ENCODE measurements around the gene SPATA20.

SPATA20 gene

DNA sequence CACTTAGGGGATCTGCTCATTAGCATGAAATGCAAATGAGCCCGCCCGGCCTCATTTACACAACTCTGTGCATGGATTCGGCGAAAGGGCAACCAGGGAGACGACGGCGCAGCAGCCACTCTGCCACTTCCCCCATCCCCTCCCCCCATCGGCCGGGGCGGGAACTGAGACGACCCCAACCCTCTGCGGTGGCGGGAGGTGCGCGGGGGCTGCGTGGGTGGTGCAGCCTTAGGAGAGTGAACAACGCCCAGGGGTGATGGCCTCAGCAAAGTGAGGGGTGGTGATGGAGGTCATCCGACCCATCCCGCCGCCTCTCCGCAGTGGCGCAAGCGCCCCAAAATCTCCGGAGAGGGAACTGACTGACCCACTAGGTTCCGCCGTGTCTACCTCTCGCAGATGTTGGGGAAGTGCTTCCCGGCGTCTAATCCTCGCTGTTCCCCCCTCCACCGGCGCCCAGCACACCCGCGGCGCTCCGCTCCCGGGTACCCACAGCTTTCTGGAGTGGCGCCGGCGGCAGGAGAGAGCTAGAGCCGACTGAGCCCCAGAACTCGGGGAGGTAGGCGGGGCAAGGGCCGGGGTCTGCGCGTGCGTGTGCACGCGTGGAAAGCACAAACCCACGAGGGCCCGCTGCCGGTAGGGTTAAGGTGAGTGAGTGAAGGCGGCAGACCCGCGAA, 12.1 kb downstream of the SPATA20 start:
- no peak for ATAC-seq

GRCh38 chr17:50559674-50560184, 12.8 kb downstream of the SPATA20 start:
- peak; percentile 28 for ATAC-seq
- DNase-seq = peak; percentile 53

More for the DNA sequence above, 12.1 kb downstream of the SPATA20 start:
- peak; percentile 49 for DNase-seq

DNA sequence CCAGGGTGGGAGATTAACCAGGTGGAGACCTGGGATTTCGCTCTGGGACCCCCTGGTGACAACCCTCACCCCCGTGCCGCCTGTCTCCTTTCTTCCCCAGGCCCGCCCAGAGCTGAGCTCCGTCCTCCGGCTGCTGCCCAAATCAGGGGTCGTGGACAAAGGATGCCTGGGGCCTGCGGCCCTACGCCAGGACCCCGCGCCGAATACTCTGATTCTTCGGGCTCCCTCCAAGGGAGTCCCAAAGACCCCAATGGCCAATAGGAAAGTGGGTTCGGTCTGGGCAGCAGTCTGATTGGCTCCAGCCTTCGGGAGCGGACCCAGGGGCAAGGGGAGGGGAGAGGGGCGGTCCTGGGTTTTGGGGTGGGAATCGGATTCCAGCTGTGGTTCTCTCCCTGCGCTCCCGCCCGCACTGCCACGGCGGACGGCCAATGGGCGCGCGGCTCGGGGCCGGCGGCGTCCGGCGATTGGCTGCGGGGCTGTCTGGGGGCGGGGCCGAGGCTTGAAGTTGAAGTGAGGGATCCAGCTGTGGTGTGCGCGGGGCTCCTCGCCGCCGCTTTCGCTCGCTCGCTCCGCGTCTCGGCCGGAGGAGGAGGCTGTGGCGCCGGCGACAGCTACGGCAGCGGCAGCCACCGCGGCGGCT, 13.3 kb downstream of the SPATA20 start, which contains the start of gene CACNA1G:
Gene CACNA1G (plus strand): TSS at position 531 of the 640 bp plus-strand sequence. CDS start 745 bp downstream, outside the sequence.
- ATAC-seq (peak; percentile 88), DNase-seq (peak; percentile 92)

DNA sequence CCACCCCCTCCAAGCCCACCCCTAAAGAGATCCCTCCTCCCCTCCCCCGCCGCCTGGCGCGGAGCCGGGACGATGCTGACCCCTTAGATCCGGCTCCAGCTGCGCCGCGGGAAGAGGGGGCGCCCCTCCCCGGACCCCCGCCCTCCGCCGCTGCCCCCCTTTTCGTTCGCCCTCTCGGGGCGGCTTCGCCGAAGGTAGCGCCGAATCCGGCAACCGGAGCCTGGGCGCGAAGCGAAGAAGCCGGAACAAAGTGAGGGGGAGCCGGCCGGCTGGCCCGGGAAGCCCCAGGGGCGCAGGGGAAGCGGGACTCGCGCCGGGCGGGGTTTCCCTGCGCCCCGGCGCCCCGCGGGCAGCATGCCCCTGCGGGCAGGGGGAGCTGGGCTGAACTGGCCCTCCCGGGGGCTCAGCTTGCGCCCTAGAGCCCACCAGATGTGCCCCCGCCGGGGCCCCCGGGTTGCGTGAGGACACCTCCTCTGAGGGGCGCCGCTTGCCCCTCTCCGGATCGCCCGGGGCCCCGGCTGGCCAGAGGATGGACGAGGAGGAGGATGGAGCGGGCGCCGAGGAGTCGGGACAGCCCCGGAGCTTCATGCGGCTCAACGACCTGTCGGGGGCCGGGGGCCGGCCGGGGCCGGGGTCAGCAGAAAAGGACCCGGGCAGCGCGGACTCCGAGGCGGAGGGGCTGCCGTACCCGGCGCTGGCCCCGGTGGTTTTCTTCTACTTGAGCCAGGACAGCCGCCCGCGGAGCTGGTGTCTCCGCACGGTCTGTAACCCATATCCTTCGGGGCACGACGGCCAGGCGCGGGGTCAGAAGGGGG, 14.2 kb downstream of the SPATA20 start:
- ATAC-seq (no peak), DNase-seq (no peak)

GRCh38 chr17:50561746-50562141, 14.8 kb downstream of the SPATA20 start:
- no peak for ATAC-seq
- DNase-seq = no peak

DNA sequence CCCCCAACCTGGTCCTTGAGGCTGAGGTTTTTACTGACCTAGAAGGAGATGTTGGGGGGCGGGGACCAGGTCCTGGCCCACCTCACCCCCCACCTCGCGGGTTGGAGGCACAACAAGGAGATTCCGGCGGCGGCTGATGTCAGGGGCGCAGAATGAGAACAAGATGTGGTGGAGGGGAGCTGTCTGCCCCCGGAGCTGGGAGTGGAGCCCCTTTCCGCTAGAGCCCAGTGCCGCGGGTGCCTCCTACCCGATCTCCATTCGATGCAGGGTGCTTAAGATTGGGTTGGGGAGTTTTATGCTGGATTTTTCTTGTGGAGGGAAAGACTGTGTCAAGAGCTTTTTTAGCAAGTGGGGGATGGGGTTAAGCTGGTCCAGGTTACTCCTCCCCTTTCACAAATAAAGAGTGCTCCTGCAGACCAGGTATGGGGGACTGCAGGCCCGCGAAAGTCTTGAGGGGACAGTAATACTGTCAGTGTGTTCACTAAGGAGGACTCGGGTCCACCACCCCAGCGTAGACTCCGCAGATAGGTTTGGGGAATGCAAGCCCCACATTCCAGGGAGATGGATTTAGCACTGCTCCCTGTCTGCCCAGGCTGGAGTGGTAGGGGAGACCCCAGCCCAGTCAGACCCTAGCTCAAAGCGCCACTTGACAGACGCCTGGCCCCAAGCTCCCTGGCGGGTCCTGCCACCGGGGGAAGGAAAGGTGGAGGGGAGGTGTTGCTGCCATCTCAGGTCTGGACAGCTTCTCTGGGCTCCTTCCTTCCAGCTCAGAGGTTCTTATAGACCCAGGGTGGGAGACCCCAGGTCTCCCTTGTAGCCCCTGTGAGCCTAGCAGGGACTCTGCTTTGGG, 15.5 kb downstream of the SPATA20 start:
- ATAC-seq (no peak), DNase-seq (peak; percentile 31)

DNA sequence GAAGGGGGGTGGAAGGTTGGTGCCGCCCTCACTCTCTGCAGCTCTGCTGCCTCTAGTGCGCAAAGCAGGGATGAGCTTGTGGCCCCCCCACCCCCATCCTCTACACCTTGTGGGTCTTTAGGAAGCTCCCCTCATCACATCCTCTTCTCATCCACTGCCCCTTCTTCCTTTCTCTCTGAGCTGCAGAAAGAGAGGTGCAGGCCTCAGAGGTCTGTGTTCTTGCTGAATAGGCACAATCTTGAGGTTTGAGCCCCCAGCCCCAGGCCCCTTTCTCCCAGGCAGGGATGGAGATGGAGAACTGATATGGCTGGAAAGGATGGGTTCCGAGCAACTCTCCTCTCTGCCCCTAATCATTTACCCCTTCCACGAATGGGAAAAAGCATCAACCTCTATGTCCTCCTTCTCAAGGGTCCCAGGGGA, 16.1 kb downstream of the SPATA20 start:
- no peak for DNase-seq

GRCh38 chr17:50564916-50565315, 17.9 kb downstream of the SPATA20 start:
- DNase-seq = peak; percentile 15
- ATAC-seq = no peak

More for the DNA sequence above, 16.1 kb downstream of the SPATA20 start:
- ATAC-seq = no peak

DNA sequence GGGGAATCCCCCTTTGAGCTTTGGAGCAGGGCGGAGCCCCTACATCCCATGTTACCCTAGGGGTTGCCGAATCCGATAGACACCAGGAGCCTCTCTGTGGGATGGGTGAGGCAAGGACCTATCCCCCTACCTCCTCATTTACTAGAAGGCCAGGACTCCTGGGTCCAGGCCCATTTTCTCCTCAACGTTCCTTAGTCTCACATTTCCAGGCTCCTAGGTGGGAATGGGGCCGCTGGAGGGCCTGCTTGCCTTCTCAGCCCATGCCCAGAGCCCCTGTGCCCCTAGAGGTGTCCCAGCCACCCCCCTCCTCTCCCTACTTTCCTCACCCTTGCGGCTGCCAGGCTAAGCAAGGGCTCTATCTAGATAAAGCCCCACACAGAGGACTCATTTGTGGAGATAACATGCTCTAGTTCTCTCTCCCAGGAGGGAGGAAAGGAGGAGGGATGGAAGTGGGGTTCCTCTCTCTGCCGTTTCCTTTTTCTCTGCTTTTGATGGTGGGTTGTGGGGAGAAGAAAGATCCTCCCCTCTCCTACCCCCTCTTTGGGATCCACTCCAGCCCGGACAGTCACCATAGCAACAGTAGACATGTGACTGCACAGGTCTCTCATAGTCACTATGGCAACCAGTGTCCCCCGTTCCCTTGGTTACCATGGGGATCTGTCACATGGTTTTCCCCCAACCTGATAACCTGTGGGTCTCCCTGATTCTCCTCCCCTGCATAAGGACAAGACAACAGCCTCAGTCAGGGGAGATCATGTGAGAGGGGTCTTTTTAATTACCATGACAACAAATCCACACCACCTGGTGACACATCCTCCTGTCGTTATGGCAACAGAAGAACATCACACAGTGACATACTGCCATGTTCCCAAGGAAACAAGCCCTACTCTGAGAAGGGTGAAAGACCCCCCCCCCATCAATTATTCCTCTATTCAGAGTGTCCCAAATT, 18.7 kb downstream of the SPATA20 start:
- ATAC-seq (no peak), DNase-seq (no peak)

DNA sequence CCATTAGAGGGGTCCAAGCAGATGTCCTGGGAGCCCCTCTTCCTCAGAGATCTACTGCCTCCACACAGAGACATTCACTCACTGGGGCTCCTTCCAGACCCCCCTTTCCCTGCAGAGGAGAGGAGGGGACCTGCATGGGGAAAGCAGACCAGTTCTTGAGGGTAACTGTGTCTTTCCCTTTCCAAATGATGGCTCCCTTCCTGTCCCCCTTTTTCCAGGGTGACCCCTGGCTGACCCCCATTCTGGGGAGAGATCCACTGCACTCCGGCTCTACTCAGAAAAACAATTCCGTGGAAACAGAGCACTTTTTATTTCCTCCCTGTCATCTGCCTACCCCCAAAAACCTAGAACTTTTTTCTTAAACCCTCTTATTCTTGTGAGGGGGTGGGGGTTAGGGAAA, 19.9 kb downstream of the SPATA20 start:
- DNase-seq = no peak
- no peak for ATAC-seq

- DNase-seq = no peak
- ATAC-seq = no peak
These were observed 21.7 kb downstream of the SPATA20 start for GRCh38 chr17:50568659-50569058.

GRCh38 chr17:50569592-50569991, 22.6 kb downstream of the SPATA20 start:
- ATAC-seq (no peak), DNase-seq (no peak)

GRCh38 chr17:50570032-50570431, 23.1 kb downstream of the SPATA20 start:
- no peak for DNase-seq
- ATAC-seq = no peak

DNA sequence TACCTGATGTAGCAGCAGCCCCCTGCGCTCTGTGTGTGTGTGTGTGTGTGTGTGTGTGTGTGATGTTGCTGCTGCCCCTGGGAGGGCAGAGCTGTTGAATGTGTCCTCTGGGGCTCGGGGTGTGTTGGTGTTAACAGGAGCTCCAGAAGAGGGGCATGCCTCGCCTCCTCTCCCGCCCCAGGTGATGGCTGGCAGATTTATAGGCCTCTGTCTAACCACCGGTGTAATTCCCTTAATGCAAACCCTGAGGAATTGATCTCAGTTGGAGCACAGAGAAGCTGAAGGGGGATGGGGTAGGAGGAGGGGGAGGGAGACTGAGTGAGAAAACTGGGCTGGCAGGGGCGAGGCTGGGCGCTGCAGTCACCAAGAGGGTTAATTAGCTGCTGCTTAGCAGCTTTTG, 23.6 kb downstream of the SPATA20 start:
- no peak for DNase-seq
- ATAC-seq = no peak

DNA sequence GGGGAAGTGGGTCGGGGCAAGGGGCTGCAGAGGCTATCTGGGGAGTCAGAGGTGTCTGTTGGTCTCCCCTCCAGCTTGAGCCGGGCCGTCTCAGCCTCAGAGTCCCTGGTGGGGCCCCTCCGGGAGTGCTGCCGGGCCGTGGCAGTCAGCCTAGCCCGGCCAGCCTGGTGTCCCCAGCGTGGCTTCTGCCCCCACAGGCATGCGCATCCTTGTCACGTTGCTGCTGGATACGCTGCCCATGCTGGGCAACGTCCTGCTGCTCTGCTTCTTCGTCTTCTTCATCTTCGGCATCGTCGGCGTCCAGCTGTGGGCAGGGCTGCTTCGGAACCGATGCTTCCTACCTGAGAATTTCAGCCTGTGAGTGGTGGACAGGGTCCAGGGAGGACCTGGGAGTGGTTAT, 24.7 kb downstream of the SPATA20 start:
- DNase-seq (no peak), ATAC-seq (no peak)

DNA sequence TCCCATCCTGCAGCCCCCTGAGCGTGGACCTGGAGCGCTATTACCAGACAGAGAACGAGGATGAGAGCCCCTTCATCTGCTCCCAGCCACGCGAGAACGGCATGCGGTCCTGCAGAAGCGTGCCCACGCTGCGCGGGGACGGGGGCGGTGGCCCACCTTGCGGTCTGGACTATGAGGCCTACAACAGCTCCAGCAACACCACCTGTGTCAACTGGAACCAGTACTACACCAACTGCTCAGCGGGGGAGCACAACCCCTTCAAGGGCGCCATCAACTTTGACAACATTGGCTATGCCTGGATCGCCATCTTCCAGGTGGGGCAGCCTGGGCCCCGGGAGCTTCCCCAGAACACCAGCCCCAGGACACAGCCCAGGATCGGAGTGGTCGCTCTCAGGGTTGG, 25.6 kb downstream of the SPATA20 start:
- ATAC-seq (no peak), DNase-seq (no peak)

DNA sequence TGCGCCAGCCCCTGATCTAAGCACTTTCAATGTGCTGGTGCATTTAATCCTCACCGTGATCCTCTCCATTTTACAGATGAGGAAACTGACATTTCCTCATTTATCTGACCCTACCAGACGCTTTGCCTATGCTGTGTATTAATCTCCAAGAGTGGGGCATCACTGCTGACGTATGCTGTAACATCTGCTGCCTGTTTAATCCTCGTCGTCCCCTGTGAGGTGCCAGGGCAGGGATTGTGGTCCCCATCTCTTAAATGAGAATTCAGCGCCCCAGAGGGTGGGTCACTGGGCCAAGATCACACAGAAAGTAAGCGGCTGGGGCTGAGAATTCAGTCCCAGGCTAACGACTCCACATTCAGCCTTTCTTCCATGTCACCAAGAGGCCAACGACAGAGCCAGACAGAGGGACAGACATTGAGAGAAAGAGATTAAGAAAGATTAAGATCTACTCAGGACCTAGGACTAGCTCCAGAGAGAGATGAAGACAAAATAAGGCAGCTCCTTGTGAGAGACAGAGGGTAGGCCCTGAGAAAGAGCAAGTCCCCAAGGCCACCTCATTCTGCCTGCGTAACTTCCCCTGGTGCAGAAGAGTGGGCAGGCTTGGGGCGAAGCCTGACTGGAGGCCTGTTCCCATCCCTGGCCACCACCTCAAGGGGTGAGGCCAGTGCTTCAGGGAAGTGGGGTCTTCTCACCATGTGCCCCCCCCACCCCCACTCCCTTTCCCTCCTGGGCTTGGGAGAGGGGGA, 27.1 kb downstream of the SPATA20 start:
- no peak for DNase-seq
- no peak for ATAC-seq

GRCh38 chr17:50575581-50576210, 28.7 kb downstream of the SPATA20 start:
- ATAC-seq (no peak), DNase-seq (no peak)

DNA sequence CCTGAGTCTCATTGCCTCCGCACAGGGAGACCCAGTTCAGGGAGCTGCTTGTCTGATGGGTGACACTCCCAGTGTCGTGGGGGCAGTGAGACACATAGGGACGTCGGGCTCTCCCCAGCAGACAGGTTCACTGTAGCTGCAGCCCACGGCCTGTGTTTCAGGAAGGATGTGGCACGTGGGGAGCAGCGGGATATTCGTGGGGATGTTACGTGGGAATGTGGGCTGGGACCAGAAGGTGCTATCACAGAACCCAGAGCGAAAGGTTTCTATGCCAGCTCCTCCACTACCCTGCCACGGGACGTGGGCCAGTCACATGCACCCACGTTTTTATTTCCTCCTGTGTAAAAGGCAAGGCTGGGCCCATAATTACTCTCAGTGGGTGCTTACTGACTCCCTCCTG, 29.9 kb downstream of the SPATA20 start:
- no peak for DNase-seq
- ATAC-seq = no peak

Measured in stimulated activated naive CD8-positive, alpha-beta T cell treated with anti-CD3 and anti-CD28 coated beads, Interleukin-15, Interleukin-2, amounts not matched to agents 100 U/mL and 50 U/mL, for 24 hours (primary cell).